Keratinocyte (primary cell): ENCODE measurements around the gene PACSIN2.

Source experiments
- EZH2 ChIP-seq: IDR thresholded peaks from one replicate; pipeline ENCODE4 v1.6.1; 2012; ENCODE audit warnings: inconsistent platforms, mild to moderate bottlenecking, low read length, moderate library complexity
- TF ChIP-seq, protein P1 (sequence below), 3 experiments: IDR thresholded peaks in 1 of 3; conservative IDR thresholded peaks in 1 of 3; optimal IDR thresholded peaks in 1 of 3; 2 replicates in 2 of 3; 3 replicates in 1 of 3; pipeline versions ENCODE3 to v1.5.1; 2011; ENCODE audit warnings: low read length in 3 of 3, mild to moderate bottlenecking in 3 of 3, moderate library complexity in 2 of 3, control low read depth in 1 of 3, inconsistent platforms in 1 of 3; ENCODE audit not compliant: insufficient read depth in 2 of 3; ENCODE audit errors: extremely low read depth in 1 of 3

GRCh38 chr22:43035250-43035649 lies 20.3 kb upstream of the PACSIN2 start:
- TF ChIP-seq, protein P1, sequence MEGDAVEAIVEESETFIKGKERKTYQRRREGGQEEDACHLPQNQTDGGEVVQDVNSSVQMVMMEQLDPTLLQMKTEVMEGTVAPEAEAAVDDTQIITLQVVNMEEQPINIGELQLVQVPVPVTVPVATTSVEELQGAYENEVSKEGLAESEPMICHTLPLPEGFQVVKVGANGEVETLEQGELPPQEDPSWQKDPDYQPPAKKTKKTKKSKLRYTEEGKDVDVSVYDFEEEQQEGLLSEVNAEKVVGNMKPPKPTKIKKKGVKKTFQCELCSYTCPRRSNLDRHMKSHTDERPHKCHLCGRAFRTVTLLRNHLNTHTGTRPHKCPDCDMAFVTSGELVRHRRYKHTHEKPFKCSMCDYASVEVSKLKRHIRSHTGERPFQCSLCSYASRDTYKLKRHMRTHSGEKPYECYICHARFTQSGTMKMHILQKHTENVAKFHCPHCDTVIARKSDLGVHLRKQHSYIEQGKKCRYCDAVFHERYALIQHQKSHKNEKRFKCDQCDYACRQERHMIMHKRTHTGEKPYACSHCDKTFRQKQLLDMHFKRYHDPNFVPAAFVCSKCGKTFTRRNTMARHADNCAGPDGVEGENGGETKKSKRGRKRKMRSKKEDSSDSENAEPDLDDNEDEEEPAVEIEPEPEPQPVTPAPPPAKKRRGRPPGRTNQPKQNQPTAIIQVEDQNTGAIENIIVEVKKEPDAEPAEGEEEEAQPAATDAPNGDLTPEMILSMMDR (optimal IDR thresholded peaks at IDR 0.05 in 1 of 3, IDR thresholded peaks at IDR 0.05 in 1 of 3, conservative IDR thresholded peaks at IDR 0.05 in 1 of 3; ENCODE audit: extremely low read depth in 1 of 3, insufficient read depth in 2 of 3, low read length in 3 of 3), result no peak
- no peak for TF ChIP-seq EZH2
